OCI-LY3 (cell line): Measurements from ENCODE around the gene STUB1.

ENCODE experiments used
- H2AFZ ChIP-seq: fragments of 200-600, 300-600 bp; shearing (Covaris generic); 2 replicates; pipeline ENCODE4 v1.6.0; 2014; ENCODE audit warnings: antibody characterized with exemption, low read depth, low read length
- H3K27ac ChIP-seq: fragments of 200-600, 300-600 bp; sonication (generic); 2 replicates; pipeline ENCODE4 v1.5.1; 2014; ENCODE audit warnings: mild to moderate bottlenecking, low read length, moderate library complexity, mixed read lengths
- H3K27me3 ChIP-seq: fragments of 200-600, 300-600 bp; sonication (generic); 2 replicates; pipeline ENCODE4 v1.6.1; 2014; ENCODE audit warnings: low read depth, low read length, mixed read lengths
- H3K36me3 ChIP-seq: fragments of 200-600, 300-600 bp; sonication (generic); replicated peaks from 2 replicates; pipeline ENCODE3; 2014; ENCODE audit warnings: low read depth, low read length, mixed read lengths
- H3K4me1 ChIP-seq: fragments of 300-600, 200-600 bp; sonication (generic); 2 replicates; pipeline ENCODE4 v1.6.1; 2014; ENCODE audit warnings: low read length, mixed read lengths
- H3K4me2 ChIP-seq: fragments of 200-600, 300-600 bp; sonication (generic); 2 replicates; pipeline ENCODE4 v1.6.1; 2014; ENCODE audit warnings: low read length, mixed read lengths
- H3K4me3 ChIP-seq: fragments of 300-600, 200-600 bp; sonication (generic); 2 replicates; pipeline ENCODE4 v1.5.1; 2014; ENCODE audit warnings: antibody characterized with exemption, mild to moderate bottlenecking, low read length, moderate library complexity
- H3K79me2 ChIP-seq: fragments of 300-600, 200-600 bp; shearing (Covaris generic); 2 replicates; pipeline ENCODE4 v1.6.1; 2014; ENCODE audit warnings: mild to moderate bottlenecking, low read length, mixed read lengths
- H3K9ac ChIP-seq: fragments of 300-600, 200-600 bp; shearing (Covaris generic); 2 replicates; pipeline ENCODE4 v1.6.0; 2014; ENCODE audit warnings: mild to moderate bottlenecking, low read length, moderate library complexity
- H3K9me3 ChIP-seq: fragments of 200-600, 300-600 bp; shearing (Covaris generic); 2 replicates; pipeline ENCODE4 v1.6.1; 2014; ENCODE audit warnings: low read length, mixed read lengths; ENCODE audit not compliant: insufficient read depth
- H4K20me1 ChIP-seq: fragments of 200-600, 300-600 bp; sonication (generic); 2 replicates; pipeline ENCODE4 v1.6.1; 2016; ENCODE audit warnings: low read length, mixed read lengths; ENCODE audit not compliant: insufficient read depth
- CTCF ChIP-seq: fragments of 200-600, 300-600 bp; sonication (generic); IDR thresholded peaks from 2 replicates; pipeline ENCODE4 v1.5.1; 2014; ENCODE audit warnings: antibody characterized with exemption, low read length, low read depth
- EZH2phosphoT487 ChIP-seq: fragments of 200-600 bp; shearing (Covaris generic); IDR thresholded peaks from 2 replicates; pipeline ENCODE4 v1.6.1; 2018; ENCODE audit warnings: antibody characterized with exemption, mixed run types, low read depth

The STUB1 gene

GRCh38 chr16:694863-695354 is 14.7 kb downstream of the STUB1 start:
- no peaks in the 10 kb centered on the region for H4K20me1 ChIP-seq
- H3K4me2 ChIP-seq = peak overlapping the region; percentile 62
- no peaks in the 10 kb centered on the region for H3K9me3 ChIP-seq
- no peak for TF ChIP-seq EZH2phosphoT487
- TF ChIP-seq CTCF = no peak
- H3K4me3 ChIP-seq = peak overlapping the region; percentile 87
- H3K27ac ChIP-seq = no peak overlapping the region
- H3K4me1 ChIP-seq = no peaks in the 10 kb centered on the region
- H2AFZ ChIP-seq = no peak overlapping the region
- H3K9ac ChIP-seq = peak overlapping the region; percentile 43; the same call in 1 of the 2 replicates
- H3K79me2 ChIP-seq = peaks cover 1% of the 10 kb centered on the region; the same call in 1 of the 2 replicates
- no peaks in the 10 kb centered on the region for H3K36me3 ChIP-seq
- H3K27me3 ChIP-seq = no peaks in the 10 kb centered on the region

- H2AFZ ChIP-seq = peak overlapping the region; percentile 54; the same call in 1 of the 2 replicates
- TF ChIP-seq EZH2phosphoT487 (no peak), CTCF (no peak)
- H4K20me1 ChIP-seq = no peaks in the 10 kb centered on the region
- H3K27ac ChIP-seq = peak overlapping the region; percentile 32; the same call in 1 of the 2 replicates
- H3K4me3 ChIP-seq = peak overlapping the region; percentile 87
- peak overlapping the region; percentile 72 for H3K9ac ChIP-seq
- no peaks in the 10 kb centered on the region for H3K9me3 ChIP-seq
- H3K36me3 ChIP-seq = no peaks in the 10 kb centered on the region
- H3K79me2 ChIP-seq = no peaks in the 10 kb centered on the region
- peak overlapping the region; percentile 79 for H3K4me2 ChIP-seq
- H3K4me1 ChIP-seq = no peaks in the 10 kb centered on the region
- no peaks in the 10 kb centered on the region for H3K27me3 ChIP-seq
Measured at GRCh38 chr16:695355-696089, 15.3 kb downstream of the STUB1 start.

GRCh38 chr16:698911-699671 is 18.9 kb downstream of the STUB1 start:
- TF ChIP-seq EZH2phosphoT487 (no peak), CTCF (no peak)
- H3K9ac ChIP-seq = no peak overlapping the region
- no peaks in the 10 kb centered on the region for H3K79me2 ChIP-seq
- no peaks in the 10 kb centered on the region for H3K9me3 ChIP-seq
- H3K27ac ChIP-seq = no peak overlapping the region
- no peaks in the 10 kb centered on the region for H4K20me1 ChIP-seq
- no peaks in the 10 kb centered on the region for H3K36me3 ChIP-seq
- H3K4me1 ChIP-seq = no peaks in the 10 kb centered on the region
- no peak overlapping the region for H3K4me3 ChIP-seq
- H3K4me2 ChIP-seq = no peak overlapping the region
- H2AFZ ChIP-seq = no peak overlapping the region
- no peaks in the 10 kb centered on the region for H3K27me3 ChIP-seq
